Endothelial cell of umbilical vein (primary cell): ENCODE data around the gene ITPKB.

Source experiments
- CTCF ChIP-seq, 2 donors: IDR thresholded peaks; 1 replicate in 1 of 2; 2 replicates in 1 of 2; pipeline ENCODE4 v1.5.1; 2011; ENCODE audit warnings: low read length in 2 of 2, mild to moderate bottlenecking in 2 of 2, moderate library complexity in 2 of 2, control low read depth in 1 of 2, inconsistent platforms in 1 of 2, low read depth in 1 of 2; ENCODE audit not compliant: insufficient read depth in 1 of 2; ENCODE audit errors: extremely low read depth in 1 of 2
- EZH2 ChIP-seq: IDR thresholded peaks from 2 replicates; pipeline ENCODE4 v1.6.1; 2012; ENCODE audit warnings: borderline replicate concordance, low read depth, mild to moderate bottlenecking, moderate library complexity, low read length, inconsistent platforms; ENCODE audit not compliant: severe bottlenecking
- MAX ChIP-seq: IDR thresholded peaks from 2 replicates; pipeline ENCODE4 v1.6.1; 2011; ENCODE audit not compliant: insufficient read depth, insufficient read length
- MYC ChIP-seq: IDR thresholded peaks from one replicate; pipeline ENCODE4 v1.6.1; 2011; ENCODE audit warnings: mild to moderate bottlenecking, low read depth, low read length
- POLR2A ChIP-seq: IDR thresholded peaks from 2 replicates; pipeline ENCODE4 v1.6.1; 2012; ENCODE audit warnings: low read depth, mild to moderate bottlenecking, control low read depth, low read length
- POLR2AphosphoS5 ChIP-seq: IDR thresholded peaks from 2 replicates; pipeline ENCODE4 v1.6.1; 2012; ENCODE audit warnings: low read depth, mild to moderate bottlenecking, control low read depth, low read length, moderate library complexity; ENCODE audit not compliant: insufficient read depth

GRCh38 chr1:226648421-226648820 is 90.7 kb downstream of the ITPKB start:
- TF ChIP-seq POLR2A (no peak), CTCF (IDR thresholded peaks at IDR 0.05; ENCODE audit: extremely low read depth in 1 of 2, insufficient read depth in 1 of 2, low read depth in 1 of 2, low read length in 2 of 2) (no peak), EZH2 (no peak), MYC (no peak), POLR2AphosphoS5 (no peak), MAX (no peak)
